Rectal smooth muscle tissue (tissue), 1 donor: ENCODE data around the gene GRIA1.

Source experiments
- H3K27ac ChIP-seq: one replicate; pipeline ENCODE4 v1.7.0; 2013; ENCODE audit warnings: low read depth, low read length, inconsistent platforms
- H3K27me3 ChIP-seq: one replicate; pipeline ENCODE4 v1.7.0; 2013; ENCODE audit warnings: low read length; ENCODE audit not compliant: control insufficient read depth, insufficient read depth
- H3K36me3 ChIP-seq: one replicate; pipeline ENCODE4 v1.7.0; 2013; ENCODE audit warnings: low read length; ENCODE audit not compliant: control insufficient read depth, insufficient read depth
- H3K4me1 ChIP-seq: one replicate; pipeline ENCODE4 v1.7.0; 2013; ENCODE audit warnings: low read length; ENCODE audit not compliant: control insufficient read depth, insufficient read depth
- H3K4me3 ChIP-seq: one replicate; pipeline ENCODE4 v1.7.0; 2013; ENCODE audit warnings: low read length
- H3K9ac ChIP-seq: one replicate; pipeline ENCODE4 v1.7.0; 2013; ENCODE audit warnings: low read length

Gene GRIA1

DNA sequence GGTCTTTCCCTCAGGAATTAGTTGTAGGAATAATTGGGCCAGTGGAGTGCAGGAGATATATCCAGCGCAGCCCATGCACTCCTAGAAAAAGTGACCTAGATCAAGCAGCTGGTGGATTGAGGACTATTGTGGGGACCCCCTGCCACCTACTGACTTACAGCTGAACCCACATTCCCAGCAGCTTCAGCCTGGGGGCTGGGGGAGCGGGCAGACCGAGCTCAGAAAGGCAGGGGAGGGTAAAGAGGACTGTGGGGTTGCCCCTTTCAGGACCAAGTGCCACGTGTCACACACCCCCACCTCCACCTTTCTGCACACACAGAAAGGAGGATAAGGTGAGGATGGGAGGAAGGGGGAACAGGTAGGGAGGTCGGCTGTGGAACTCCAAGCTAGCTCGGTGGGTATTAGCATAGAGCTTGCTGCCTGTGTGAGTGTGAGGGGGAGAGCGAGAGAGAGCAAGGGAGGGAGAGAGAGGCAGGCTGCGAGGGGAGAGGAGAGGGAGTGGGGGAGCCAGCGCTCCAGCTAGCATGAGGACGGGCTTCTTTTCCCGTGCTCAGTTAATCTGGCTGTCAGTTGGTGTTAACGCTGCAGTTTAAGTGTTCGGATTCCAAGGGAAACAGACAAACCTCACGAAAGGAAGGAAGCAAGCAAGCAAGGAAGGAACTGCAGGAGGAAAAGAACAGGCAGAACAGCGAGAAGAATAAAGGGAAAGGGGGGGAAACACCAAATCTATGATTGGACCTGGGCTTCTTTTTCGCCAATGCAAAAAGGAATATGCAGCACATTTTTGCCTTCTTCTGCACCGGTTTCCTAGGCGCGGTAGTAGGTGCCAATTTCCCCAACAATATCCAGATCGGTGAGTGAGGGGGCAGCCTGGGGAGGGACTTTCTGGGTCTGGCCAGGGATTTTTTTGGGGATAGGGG, at the start of gene GRIA1:
TSS of gene GRIA1 (plus strand) at position 553 of the 920 bp plus-strand sequence.
- no peak within 1 kb of the TSS for H3K27ac ChIP-seq
- peaks cover 6% of the 10 kb centered on the region for H3K27me3 ChIP-seq
- peak within 1 kb of the TSS; percentile 20 for H3K4me3 ChIP-seq
- no peak within 1 kb of the TSS for H3K9ac ChIP-seq
- no peaks in the 10 kb centered on the region for H3K36me3 ChIP-seq
- no peaks in the 10 kb centered on the region for H3K4me1 ChIP-seq

DNA sequence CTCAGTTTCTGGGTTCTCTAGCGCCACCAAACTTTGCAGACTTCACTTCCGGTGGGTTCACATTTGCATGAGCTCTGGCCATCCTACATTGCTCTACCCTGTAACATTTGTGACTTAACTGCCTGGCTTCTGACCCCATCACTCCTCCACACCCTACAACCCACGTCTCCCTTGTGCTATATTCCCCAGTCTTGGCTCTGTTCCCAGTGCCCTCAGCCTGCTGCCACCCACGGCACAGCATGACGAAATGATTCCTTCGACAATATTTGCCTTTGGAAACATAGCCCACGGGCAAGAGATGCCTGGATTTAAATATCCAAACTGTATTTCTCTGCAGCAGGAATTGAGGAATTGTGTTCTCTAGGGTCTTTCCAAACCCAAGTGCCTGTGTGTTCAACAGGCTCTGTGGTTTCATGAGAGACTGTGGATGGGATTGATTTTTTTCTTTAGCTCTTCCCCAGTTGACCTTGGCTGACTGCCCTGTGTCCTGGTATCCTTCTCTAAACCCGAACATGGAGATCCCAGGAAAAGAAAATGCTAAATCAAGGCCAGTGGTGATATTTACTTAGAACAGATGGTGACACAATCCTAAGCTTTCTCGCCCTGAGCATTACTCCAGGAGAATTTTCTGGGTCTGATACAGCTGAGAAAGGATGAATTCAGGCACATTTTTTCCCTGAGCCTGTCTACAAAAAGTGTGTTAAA, 44.4 kb upstream of the GRIA1 start:
- no peaks in the 10 kb centered on the region for H3K36me3 ChIP-seq
- H3K27ac ChIP-seq, result no peak overlapping the region
- no peak overlapping the region for H3K4me3 ChIP-seq

DNA sequence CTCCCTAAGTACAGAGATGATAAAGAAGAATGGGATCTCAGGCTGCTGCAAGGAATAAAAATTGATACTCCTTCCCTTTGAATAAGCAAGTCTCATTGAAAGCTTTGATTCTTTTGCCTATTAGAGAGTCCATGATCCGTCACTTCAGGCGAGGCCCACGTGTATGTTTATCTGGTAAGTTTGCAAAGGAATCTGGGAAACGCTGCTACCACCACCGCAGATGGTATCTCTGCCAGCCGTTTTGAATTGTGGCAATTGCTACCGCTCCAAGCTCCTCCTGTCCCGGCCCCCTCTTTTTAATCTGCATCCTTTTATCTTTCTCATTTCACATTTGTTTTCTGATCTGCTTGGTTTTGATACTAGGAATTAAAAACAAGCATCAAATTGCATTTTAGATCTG, 42.9 kb upstream of the GRIA1 start:
- no peak overlapping the region for H3K27ac ChIP-seq
- H3K4me1 ChIP-seq, result no peaks in the 10 kb centered on the region
- no peaks in the 10 kb centered on the region for H3K36me3 ChIP-seq
- H3K9ac ChIP-seq, result no peak overlapping the region
- no peaks in the 10 kb centered on the region for H3K27me3 ChIP-seq
- H3K4me3 ChIP-seq, result no peak overlapping the region

More for the DNA sequence above, 44.4 kb upstream of the GRIA1 start:
- H3K4me1 ChIP-seq, result no peaks in the 10 kb centered on the region
- no peaks in the 10 kb centered on the region for H3K27me3 ChIP-seq
- H3K9ac ChIP-seq, result no peak overlapping the region

DNA sequence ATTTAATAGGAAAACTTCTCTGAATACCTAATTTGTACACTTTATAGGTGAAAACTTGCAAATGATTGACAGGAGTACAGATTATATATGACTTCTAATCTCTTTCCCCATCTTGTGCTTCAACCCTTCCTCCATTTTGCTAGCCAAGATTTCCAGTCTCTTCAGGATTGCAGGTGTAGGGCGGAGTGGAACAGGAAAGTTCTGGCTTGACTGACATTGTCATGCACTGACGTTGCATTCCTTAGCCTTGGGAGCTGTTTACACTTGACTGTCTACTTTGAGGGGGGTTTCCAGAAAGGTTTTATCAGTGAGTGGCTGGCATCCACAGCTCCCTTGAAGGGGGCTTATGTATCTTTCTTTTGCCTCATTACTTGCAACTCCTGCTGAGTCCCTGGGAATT, 34.1 kb upstream of the GRIA1 start:
- no peaks in the 10 kb centered on the region for H3K4me1 ChIP-seq
- no peak overlapping the region for H3K27ac ChIP-seq
- H3K4me3 ChIP-seq, result no peak overlapping the region
- H3K36me3 ChIP-seq, result no peaks in the 10 kb centered on the region
- no peaks in the 10 kb centered on the region for H3K27me3 ChIP-seq
- no peak overlapping the region for H3K9ac ChIP-seq

DNA sequence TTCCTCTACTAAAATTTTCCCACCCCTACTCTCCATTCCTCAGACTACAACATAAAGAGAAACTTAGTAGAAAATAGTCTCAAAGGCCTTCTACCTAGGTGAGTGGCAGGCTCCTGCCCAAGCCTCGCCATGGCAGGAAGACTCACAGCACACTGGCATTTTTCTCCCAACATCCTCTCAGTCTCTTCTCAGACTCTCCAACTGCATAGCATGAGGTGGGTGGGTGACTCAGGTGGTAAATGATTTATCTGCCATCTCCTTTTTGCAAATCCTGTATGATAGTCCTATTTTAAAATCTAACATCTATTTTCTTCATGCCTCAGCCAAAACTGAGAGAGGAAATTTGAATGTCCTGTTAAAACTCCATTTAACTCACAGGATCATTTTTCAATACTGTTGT, 33.5 kb upstream of the GRIA1 start:
- H3K9ac ChIP-seq, result no peak overlapping the region
- no peak overlapping the region for H3K4me3 ChIP-seq
- no peaks in the 10 kb centered on the region for H3K36me3 ChIP-seq
- no peaks in the 10 kb centered on the region for H3K4me1 ChIP-seq
- no peak overlapping the region for H3K27ac ChIP-seq
- H3K27me3 ChIP-seq, result no peaks in the 10 kb centered on the region

DNA sequence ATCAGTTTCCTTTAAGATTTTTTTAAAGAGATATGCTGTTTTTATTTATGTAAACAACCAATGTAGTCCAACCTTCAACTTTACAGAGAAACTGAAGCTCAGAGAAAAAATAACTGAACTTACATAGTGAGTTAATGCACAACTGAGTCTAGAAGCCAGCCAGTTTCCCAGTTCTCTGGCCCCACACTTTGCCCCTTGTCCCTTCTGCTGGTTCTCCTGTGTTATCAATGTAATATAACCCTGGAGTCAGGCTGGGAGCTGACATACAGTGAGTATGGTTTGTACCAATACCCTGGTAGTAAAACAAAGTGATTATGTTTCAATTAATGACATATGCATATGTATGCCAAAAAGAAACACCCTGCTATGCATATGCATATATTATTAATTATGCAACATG, 32.2 kb upstream of the GRIA1 start:
- H3K27me3 ChIP-seq, result no peaks in the 10 kb centered on the region
- no peaks in the 10 kb centered on the region for H3K36me3 ChIP-seq
- H3K4me1 ChIP-seq, result no peaks in the 10 kb centered on the region
- no peak overlapping the region for H3K27ac ChIP-seq
- H3K9ac ChIP-seq, result no peak overlapping the region
- H3K4me3 ChIP-seq, result no peak overlapping the region

DNA sequence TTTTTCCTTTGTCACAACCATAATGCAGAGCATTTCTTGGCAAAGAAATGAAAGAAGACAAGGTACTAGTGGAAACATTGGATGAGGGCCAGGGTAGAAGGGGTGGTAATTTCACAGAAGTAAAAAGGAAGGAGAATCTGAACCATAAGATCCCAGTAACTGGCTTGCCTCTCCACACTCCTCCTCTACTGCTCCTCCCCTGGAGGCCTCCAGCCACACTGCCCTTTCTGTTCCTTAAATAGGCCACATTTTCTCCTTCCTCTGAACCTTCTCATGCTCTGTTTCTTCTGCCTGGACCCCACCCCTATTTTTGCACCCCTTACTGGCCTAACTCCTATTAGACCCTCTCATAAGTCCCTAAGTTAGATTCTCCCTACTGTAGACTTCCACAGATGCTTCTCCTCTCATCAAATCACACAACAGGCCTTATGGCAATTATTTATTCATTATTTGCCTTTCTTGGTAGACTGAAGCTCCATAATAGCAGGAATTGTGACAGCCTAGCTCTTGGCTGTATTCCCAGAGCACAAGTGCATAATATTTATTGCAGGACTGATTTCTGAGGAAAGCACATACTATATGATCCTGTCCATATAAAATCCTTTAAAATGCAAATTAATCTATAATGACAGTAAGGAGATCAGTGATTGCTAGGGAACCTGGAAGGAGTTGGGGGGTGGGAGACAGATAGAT, 31.3 kb upstream of the GRIA1 start:
- Histone ChIP-seq H3K9ac (no peak overlapping the region), H3K4me1 (no peaks in the 10 kb centered on the region), H3K36me3 (no peaks in the 10 kb centered on the region), H3K4me3 (no peak overlapping the region), H3K27ac (no peak overlapping the region), H3K27me3 (no peaks in the 10 kb centered on the region)

DNA sequence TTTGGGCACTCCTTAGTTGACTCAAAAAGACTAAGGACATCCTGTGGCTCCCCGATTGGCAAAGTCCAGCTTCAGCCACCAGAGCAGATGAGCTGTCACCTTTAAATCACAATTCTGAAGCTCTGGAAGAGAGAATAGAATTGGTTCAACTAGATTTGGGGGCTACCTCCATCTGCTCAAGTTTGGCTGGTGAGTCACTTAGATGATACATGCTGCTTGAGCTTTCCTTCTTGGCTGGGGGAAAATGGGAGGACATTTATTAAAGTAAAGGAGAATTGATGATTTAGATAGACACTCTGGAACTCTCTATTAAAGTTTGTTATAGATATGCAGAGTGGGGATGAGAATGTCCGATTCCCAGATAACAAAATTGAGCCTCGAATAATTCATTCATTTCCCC, 30.0 kb upstream of the GRIA1 start:
- Histone ChIP-seq H3K9ac (no peak overlapping the region), H3K4me1 (no peaks in the 10 kb centered on the region), H3K36me3 (no peaks in the 10 kb centered on the region), H3K4me3 (no peak overlapping the region), H3K27ac (no peak overlapping the region), H3K27me3 (no peaks in the 10 kb centered on the region)

DNA sequence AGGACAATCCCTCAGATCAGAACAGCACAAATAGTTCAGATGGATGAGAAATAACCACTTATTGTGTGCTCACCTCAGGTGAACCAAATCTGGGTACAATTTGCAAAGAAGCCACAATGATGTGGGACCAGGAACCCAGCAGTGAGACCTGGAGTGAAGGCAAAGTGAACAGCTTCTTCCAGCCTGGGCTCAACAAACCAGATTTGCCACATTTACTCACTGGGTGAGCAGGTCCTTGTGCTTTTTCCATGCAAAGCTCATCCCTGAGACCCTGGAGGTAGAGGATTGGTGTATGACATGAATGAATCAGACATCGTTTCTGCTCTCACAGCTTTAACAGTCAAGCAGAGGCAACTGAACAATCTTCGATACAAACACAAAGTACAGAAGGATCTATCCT, 29.1 kb upstream of the GRIA1 start:
- Histone ChIP-seq H3K36me3 (no peaks in the 10 kb centered on the region), H3K9ac (no peak overlapping the region), H3K27ac (no peak overlapping the region), H3K27me3 (no peaks in the 10 kb centered on the region), H3K4me1 (no peaks in the 10 kb centered on the region), H3K4me3 (no peak overlapping the region)

DNA sequence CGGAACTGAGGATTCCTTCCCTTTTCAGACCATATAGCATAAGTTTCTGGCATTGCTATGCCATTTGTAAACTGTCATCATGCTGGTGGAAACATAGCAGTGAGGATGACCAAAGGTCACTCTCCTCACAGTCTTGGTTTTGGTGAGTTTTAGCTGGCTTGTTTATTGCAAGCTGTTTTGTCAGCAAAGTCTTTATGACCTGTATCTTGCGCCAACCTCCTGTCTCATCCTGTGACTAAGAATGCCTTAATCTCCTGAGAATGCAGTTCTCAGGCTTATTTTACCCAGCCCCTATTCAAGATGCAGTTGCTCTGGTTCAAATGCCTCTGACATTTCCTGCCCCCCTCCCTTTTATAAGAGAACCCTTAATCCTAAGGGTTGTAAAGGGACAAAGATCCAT, 26.7 kb upstream of the GRIA1 start:
- H3K27me3 ChIP-seq, result no peaks in the 10 kb centered on the region
- H3K27ac ChIP-seq, result no peak overlapping the region
- H3K4me3 ChIP-seq, result no peak overlapping the region
- no peak overlapping the region for H3K9ac ChIP-seq
- H3K36me3 ChIP-seq, result no peaks in the 10 kb centered on the region
- no peaks in the 10 kb centered on the region for H3K4me1 ChIP-seq

DNA sequence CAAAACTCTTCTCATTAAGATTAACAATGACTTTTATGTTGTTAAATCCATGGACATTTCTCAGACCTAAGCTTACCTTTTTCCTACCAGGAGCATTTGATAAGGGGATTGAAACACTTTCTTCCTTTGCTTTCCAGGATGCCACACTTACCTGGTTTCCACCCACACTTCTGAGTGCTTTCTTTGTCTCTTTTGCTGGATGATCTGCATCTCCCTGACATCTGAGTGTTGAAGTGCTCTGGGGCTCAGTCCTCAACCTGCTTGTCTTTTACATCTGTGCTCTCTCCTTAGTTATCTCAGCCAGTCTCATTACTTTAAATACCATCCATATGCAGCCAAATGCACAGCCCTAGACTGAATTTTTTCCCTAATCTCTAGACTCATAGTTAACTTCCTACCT, 22.9 kb upstream of the GRIA1 start:
- H3K36me3 ChIP-seq, result no peaks in the 10 kb centered on the region
- H3K9ac ChIP-seq, result no peak overlapping the region
- H3K27ac ChIP-seq, result no peak overlapping the region
- no peaks in the 10 kb centered on the region for H3K27me3 ChIP-seq
- no peaks in the 10 kb centered on the region for H3K4me1 ChIP-seq
- H3K4me3 ChIP-seq, result no peak overlapping the region

DNA sequence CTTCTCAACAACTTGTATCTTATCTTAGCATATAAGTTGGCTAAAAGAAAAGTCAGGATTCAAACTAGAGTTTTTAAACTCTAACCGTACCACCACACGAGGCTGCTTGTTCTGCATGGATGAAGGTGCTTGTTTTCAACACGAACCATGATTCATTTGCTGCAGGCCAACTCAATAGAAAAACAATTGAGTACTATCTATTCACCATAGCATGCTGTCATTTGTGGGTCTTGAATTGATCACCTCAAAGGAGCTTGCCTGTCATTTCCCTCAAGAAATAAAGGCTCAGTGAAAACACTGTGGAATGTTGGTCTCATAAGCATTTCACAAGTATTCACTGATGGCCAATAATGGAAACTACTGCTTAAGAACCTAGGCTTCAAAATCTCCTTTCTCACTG, 21.0 kb upstream of the GRIA1 start:
- H3K36me3 ChIP-seq, result no peaks in the 10 kb centered on the region
- H3K4me1 ChIP-seq, result no peaks in the 10 kb centered on the region
- no peaks in the 10 kb centered on the region for H3K27me3 ChIP-seq
- no peak overlapping the region for H3K9ac ChIP-seq
- no peak overlapping the region for H3K27ac ChIP-seq
- H3K4me3 ChIP-seq, result no peak overlapping the region
